HTERT RPE-1 (cell line): Measurements from ENCODE around the gene L3MBTL4.
"Not testable (repeated sequence)": the region's sequence is repeated elsewhere in the genome, so short reads cannot be mapped to it uniquely, and the experiment has no call there.

Experiments
- in situ Hi-C: fragments of 300-500 bp; cut with MboI; formaldehyde crosslinking; loops from 4 replicates; pipeline ENCODE4 v1.14.3; 2020; ENCODE audit warnings: low sequenced_read_pairs

L3MBTL4 gene

DNA sequence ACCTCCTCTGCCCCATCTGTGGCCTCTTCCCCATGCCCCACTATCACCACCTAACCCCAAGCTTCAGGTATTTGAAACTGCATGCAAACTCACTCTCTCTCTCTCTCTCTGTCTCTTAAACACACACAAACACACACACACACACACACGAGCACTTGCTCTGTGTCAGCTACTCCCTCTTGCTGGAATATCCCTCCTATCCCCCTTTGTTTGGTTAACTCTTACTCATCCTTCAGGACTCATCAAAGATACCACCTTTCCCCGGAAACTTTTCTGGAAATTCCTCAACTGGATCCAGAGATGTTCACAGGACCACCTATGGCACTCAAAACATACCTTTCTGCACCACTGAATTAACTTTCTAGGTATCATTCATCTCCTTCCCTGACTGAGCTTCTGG lies 296.6 kb downstream of the L3MBTL4 start:
- in situ Hi-C loops, result no loop called here

- in situ Hi-C loops, result no loop called here
These were observed 299.0 kb downstream of the L3MBTL4 start for GRCh38 chr18:6115710-6116109.

- in situ Hi-C loops, result no loop called here
These were observed 301.1 kb downstream of the L3MBTL4 start for GRCh38 chr18:6113650-6114049.

DNA sequence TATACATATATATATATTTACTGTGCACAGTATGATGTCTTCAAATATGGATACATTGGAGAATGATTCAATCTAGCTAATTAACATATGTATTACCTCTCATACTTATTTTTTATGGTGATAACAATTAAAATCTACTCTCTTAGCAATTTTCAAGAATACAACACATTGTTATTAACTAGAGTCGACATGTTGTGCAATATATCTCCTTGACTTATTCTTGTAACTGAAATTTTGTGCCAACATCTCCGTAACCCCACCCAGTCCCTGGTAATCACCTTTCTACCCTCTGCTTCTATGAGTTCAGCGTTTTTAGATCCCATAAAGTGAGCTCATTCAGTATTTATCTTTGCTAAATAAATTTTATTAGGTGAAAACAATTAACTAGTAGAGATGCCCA lies 303.0 kb downstream of the L3MBTL4 start:
- in situ Hi-C loops, result no loop called here

DNA sequence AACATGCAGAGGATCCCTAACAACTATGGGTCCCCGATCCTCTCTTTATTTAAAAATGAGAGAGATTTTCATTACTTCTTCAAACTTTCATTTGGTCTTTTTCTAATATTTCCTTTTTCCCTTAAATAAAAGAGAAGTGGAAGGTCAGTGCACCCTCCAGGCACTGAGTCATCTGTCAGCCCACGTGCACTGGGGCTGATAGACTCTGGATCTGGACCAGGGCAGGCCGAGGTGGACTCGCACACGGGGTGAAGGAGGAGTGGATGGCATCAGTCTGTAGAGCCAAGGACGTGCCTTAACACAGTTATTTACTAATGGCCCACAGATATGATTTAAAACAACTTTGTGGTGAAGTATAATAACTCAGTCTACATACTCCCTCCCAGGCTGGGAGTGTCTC lies 305.0 kb downstream of the L3MBTL4 start:
- in situ Hi-C loops, result no loop called here

DNA sequence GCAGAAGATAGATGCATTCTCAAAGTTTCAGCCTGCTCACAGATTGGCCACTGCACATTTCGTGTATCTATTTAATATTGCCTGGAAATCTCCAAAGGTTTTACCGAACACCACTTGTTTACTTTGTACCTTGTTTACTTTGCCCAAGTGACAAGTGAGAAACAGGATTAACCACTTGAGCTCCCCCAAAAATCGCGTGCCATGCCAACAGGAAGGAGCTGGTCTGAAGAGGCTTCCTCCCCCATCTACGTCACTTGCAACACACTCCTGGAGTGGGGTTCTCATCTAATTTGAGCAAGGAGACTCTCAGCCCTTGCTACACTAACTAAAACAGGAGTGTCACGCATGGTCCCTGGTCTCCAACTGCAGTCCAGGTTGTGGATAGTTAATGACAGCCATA lies 306.9 kb downstream of the L3MBTL4 start:
- in situ Hi-C loops, result no loop called here

DNA sequence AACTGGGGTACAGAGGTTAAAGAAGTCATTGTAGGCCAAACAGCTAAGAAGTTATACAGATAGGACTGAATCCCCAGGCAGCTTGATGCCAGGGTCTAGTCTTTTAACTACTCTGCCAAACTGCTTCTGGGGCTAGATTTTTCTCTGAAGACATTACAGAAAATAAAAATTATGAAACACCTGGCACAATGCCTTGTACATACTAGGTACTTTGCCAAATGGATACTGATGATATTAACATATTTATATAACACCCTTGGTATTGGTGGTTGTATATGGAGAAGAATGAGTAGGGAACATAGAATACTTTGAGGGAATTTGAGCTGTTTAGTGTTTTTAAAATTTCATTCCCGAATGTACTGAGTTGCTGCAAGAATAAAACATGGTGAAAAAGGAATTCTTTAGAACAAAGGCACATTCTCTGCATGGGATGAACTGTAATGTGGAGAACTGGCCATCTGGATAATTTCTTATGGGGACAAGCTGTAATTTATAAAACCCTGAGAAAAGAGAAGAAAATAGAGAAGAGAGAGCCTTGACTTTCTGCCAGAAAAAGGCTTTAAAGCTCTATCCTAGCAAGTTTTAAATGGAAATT lies 308.5 kb downstream of the L3MBTL4 start:
- in situ Hi-C loops, result no loop called here

DNA sequence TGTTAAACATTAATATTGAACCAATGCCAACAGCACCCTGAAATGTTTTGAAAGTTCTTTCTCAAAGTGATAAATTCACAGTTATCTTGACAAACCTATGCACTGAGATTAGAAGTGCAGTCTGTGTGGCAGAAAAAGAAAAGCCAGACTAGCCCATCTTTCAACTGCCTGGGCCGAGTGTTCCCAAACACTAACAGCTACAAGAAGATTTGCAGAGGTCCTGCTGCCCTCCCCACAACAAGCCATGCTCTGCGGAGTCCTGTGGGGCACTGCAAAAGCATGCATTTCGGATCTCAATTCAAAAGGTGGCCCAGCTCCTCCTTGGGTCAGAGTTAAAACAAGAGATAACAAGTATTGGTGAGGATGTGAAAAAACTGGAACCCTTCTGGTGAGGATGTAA lies 311.0 kb downstream of the L3MBTL4 start:
- in situ Hi-C loops, result no loop called here

DNA sequence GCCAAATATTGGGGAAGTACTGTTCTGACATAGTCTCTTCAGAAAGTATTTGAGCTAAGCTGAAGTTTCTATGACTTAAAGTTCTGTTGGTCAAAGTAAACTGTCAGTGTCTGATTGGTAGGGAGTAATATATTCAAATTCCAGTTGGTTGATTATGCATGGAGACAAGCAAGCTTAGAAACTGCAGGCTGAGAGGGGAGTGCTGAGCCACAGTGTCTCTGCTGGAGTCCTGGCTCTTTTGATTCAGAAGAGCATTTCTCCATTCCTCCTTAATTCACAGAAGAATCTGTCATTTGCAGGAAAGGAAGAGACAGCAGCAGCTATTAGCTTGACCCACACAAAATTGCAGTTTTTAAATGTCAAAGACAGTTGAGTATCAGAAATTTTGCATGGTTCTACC lies 318.0 kb downstream of the L3MBTL4 start:
- in situ Hi-C loops, result no loop called here

- in situ Hi-C loops, result no loop called here
These were observed 326.3 kb downstream of the L3MBTL4 start for GRCh38 chr18:6088432-6088831.

DNA sequence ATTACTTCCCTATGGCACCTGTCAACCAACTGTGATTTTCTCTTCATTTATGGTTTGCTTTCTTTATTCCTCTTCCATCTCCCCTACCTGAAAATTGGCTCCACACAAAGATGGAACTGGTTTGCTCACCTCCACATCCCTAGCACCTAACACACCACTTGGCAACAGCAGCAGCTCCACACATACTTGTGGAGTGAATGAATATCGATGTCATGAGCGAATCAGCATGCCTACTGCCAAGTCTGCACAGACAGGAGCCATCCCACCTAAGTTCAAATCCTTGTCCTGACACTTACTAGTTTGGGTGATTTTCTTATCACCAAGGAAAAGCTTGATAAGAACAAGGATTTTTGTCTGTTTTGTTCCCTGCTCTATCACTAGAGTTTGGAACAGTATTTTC lies 328.0 kb downstream of the L3MBTL4 start:
- in situ Hi-C loops, result no loop called here

DNA sequence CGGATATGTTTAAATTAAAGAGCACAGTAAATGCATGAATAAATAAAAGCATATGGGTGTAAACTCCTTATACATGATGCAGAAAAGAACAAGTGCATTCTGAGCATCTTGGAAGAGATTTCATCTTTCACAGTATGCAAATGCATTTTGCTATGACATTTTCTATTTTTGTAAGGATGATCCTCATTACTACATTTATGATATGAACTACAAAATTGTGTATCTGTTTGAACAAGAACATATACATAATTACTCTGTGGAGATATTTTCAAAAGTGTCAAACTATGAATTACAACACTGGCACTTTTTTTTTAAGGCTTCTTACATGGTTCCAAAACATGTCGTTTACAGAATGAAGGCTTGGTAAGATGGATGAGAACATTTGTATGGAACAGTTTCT lies 335.3 kb downstream of the L3MBTL4 start:
- in situ Hi-C loops, result no loop called here

DNA sequence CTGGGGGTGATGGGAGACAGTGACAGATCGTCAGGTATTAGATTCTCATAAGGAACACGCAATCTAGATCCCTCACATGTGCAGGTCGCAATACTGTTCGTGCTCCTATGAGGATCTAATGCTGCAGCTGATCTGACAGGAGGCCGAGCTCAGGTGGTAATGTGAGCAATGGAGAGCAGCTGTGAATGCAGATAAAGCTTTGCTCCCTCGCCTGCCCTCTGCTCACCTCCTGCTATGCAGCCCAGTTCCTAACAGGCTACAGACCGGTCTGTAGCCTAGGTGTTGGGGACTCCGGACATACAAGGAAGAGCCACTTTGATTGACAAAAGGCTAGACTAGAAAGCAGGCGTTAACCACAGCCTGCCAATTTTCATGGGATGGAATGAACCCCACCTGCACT lies 335.8 kb downstream of the L3MBTL4 start:
- in situ Hi-C loops, result no loop called here

GRCh38 chr18:6072423-6072822 lies 342.3 kb downstream of the L3MBTL4 start:
- in situ Hi-C loops, result not testable (repeated sequence)

DNA sequence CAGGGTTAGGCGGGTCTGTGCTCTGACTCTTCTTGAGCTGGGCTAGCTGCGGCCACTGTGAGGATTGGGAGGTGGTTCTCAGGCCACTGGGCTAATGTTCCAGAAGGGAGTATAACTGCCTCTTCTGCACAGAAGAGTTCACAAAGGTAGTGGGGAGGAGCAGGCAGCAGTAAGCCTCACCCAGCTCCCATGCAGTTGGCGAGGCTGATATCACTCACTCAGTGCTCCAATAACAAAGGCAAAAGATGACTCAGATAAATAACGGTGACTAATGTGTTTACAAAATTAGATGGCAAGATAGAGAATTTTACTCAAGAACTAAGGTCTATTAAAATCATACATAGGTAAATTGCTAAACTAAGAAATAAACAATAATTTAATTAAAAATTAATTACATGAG lies 345.2 kb downstream of the L3MBTL4 start:
- in situ Hi-C loops, result no loop called here

GRCh38 chr18:6069103-6069502 lies 345.6 kb downstream of the L3MBTL4 start:
- in situ Hi-C loops, result no loop called here

- in situ Hi-C loops, result no loop called here
These were observed 354.6 kb downstream of the L3MBTL4 start for GRCh38 chr18:6060149-6060548.

DNA sequence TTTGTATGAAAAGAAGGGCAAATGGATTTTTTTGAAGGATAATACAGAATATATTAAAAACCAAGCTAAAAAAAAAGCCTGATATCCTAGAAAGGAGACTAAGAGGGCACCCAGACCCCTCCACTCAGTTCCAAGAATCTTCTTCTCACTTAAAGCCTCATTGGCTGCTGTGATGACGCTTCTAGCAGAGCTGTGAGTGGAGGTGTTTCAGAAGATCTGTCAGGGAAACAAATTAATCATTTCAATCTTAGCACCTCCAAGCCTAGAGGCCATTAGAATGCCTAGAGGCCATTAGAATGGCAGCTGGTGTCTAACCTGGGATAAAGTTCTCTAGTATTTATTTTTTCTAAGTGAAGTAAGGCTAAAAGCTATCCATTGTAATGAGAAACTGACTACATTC lies 355.2 kb downstream of the L3MBTL4 start:
- in situ Hi-C loops, result no loop called here

DNA sequence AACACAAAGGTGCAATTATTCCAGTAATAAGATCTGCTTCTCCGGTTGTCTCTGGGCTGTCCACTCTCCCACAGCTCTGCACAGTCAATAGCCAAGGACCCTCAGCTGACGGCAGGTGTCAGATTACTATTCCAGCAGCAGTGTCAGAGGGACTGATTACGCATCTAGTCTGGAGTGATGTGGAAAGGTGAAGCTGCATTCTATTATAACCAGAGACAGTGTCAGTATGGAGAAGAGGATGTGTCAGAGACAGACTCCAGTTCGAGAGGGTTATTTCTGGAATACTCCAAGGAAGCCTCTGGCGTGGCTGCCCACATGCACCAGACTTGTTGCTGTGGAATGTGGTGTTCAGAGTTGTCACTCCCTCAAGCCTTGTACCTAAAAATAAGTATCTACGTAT lies 355.8 kb downstream of the L3MBTL4 start:
- in situ Hi-C loops, result no loop called here

GRCh38 chr18:6057604-6058003 lies 357.1 kb downstream of the L3MBTL4 start:
- in situ Hi-C loops, result no loop called here

- in situ Hi-C loops, result no loop called here
These were observed 358.4 kb downstream of the L3MBTL4 start for GRCh38 chr18:6056171-6056910.

- in situ Hi-C loops, result no loop called here
These were observed 359.0 kb downstream of the L3MBTL4 start for GRCh38 chr18:6055711-6056110.
